GM12892 (cell line): ENCODE measurements around the gene MMP24OS.

ENCODE experiments used
- POLR2A ChIP-seq: IDR thresholded peaks from 2 replicates; pipeline ENCODE4 v1.6.1; 2011; ENCODE audit warnings: low read depth, low read length, control low read depth
- POLR2AphosphoS5 ChIP-seq: IDR thresholded peaks from 2 replicates; pipeline ENCODE4 v1.6.1; 2011; ENCODE audit warnings: low read depth, low read length, control low read depth

DNA sequence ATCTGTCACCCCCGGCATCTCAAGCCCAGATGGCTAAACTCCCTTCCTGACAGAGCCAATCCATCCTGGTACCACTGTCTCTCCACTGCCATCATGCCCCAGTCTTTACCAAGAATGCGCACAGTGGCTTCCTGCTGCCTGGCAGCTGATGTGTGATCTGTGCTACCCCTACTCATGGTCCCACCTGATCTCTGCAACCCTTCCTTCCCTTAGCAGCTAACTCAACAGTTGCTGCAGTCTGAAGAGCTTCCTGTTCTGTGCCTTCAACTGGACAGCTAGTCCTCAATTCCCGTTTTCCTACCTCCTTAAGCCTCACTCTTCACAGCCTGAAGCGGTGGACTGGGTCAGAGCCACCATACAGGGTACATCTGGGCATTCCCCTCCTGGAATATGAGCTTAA lies 21.9 kb upstream of the MMP24OS start:
- TF ChIP-seq POLR2A (no peak), POLR2AphosphoS5 (no peak)
